AG20443 (cell line): ENCODE measurements around the gene C20orf202.

Source experiments
- DNase-seq: peaks from one replicate; pipeline ENCODE4 v3.0.0; 2012; ENCODE audit warnings: low spot score, mixed read lengths

C20orf202 gene

GRCh38 chr20:1202762-1203504 lies at the start of gene C20orf202:
TSS of gene C20orf202 (plus strand) at chr20:1203454. CDS start at chr20:1203586, 132 bp downstream.
- DNase-seq: no peak

- DNase-seq: no peak
Measured at GRCh38 chr20:1154226-1154625, 49.0 kb upstream of the C20orf202 start.

- DNase-seq: no peak
Measured at GRCh38 chr20:1154691-1155090, 48.6 kb upstream of the C20orf202 start.

- no peak for DNase-seq
Measured at GRCh38 chr20:1155342-1155741, 47.9 kb upstream of the C20orf202 start.

- no peak for DNase-seq
Measured at GRCh38 chr20:1160496-1160895, 42.8 kb upstream of the C20orf202 start.

- DNase-seq: no peak
Measured at GRCh38 chr20:1160991-1161390, 42.3 kb upstream of the C20orf202 start.

- no peak for DNase-seq
Measured at GRCh38 chr20:1163105-1163504, 40.1 kb upstream of the C20orf202 start.

- DNase-seq: no peak
Measured at GRCh38 chr20:1163653-1164052, 39.6 kb upstream of the C20orf202 start.

- DNase-seq: no peak
Measured at GRCh38 chr20:1164871-1165270, 38.4 kb upstream of the C20orf202 start.

GRCh38 chr20:1165521-1165920 lies 37.7 kb upstream of the C20orf202 start:
- no peak for DNase-seq

- DNase-seq: no peak
Measured at GRCh38 chr20:1165941-1166340, 37.3 kb upstream of the C20orf202 start.

- no peak for DNase-seq
Measured at GRCh38 chr20:1166948-1167720, 36.1 kb upstream of the C20orf202 start.

- DNase-seq: no peak
Measured at GRCh38 chr20:1169224-1169623, 34.0 kb upstream of the C20orf202 start.

GRCh38 chr20:1171461-1172093 lies 31.7 kb upstream of the C20orf202 start:
- DNase-seq: peak; percentile 50

GRCh38 chr20:1173698-1174097 lies 29.6 kb upstream of the C20orf202 start:
- no peak for DNase-seq

- DNase-seq: no peak
Measured at GRCh38 chr20:1174787-1175186, 28.5 kb upstream of the C20orf202 start.

- peak; percentile 30 for DNase-seq
Measured at GRCh38 chr20:1177680-1178079, 25.6 kb upstream of the C20orf202 start.

GRCh38 chr20:1178103-1178502 lies 25.2 kb upstream of the C20orf202 start:
- no peak for DNase-seq

- DNase-seq: no peak
Measured at GRCh38 chr20:1178623-1179022, 24.6 kb upstream of the C20orf202 start.

GRCh38 chr20:1180949-1181348 lies 22.3 kb upstream of the C20orf202 start:
- no peak for DNase-seq

GRCh38 chr20:1182106-1182505 lies 21.1 kb upstream of the C20orf202 start:
- no peak for DNase-seq

GRCh38 chr20:1183153-1183552 lies 20.1 kb upstream of the C20orf202 start:
- no peak for DNase-seq

- no peak for DNase-seq
Measured at GRCh38 chr20:1184260-1184637, 19.0 kb upstream of the C20orf202 start.
